Neural cell (in vitro differentiated cells): ENCODE data around the gene IQCH. TPM values are rescaled to one million over a fixed set of nuclear protein-coding genes. Genes with fewer than 3 reads are reported as not detected.

Source experiments
- H2AFZ ChIP-seq: fragments of 200-600, 300-800 bp; sonication (generic), shearing (Covaris generic); 2 replicates; pipeline ENCODE4 v1.6.0; 2014; ENCODE audit warnings: low read depth, mild to moderate bottlenecking, antibody characterized with exemption, low read length, moderate library complexity
- H3F3A ChIP-seq: fragments of 200-600 bp; shearing (Covaris generic); 2 replicates; pipeline ENCODE4 v1.6.1; 2016; ENCODE audit warnings: mild to moderate bottlenecking, moderate library complexity, mixed read lengths, antibody characterized with exemption, low read length; ENCODE audit not compliant: insufficient read depth, poor library complexity, severe bottlenecking
- H3K27ac ChIP-seq: fragments of 200-600, 300-800 bp; sonication (generic), shearing (Covaris generic); 2 replicates; pipeline ENCODE4 v1.5.1; 2014; ENCODE audit warnings: mild to moderate bottlenecking, low read length, moderate library complexity
- H3K27me3 ChIP-seq: fragments of 300-800, 200-600 bp; sonication (generic), shearing (Covaris generic); 2 replicates; pipeline ENCODE4 v1.6.0; 2014; ENCODE audit warnings: mild to moderate bottlenecking, low read depth, low read length, moderate library complexity; ENCODE audit not compliant: insufficient read depth
- H3K36me3 ChIP-seq: fragments of 300-800, 200-600 bp; sonication (generic), shearing (Covaris generic); 2 replicates; pipeline ENCODE4 v1.5.1; 2014; ENCODE audit warnings: mild to moderate bottlenecking, antibody characterized with exemption, low read length, moderate library complexity; ENCODE audit not compliant: insufficient read depth
- H3K4me2 ChIP-seq: fragments of 300-800, 200-600 bp; sonication (generic), shearing (Covaris generic); 2 replicates; pipeline ENCODE4 v1.6.0; 2014; ENCODE audit warnings: mild to moderate bottlenecking, low read length
- H3K4me3 ChIP-seq: fragments of 300-800, 200-600 bp; sonication (generic), shearing (Covaris generic); 2 replicates; pipeline ENCODE4 v1.5.1; 2014; ENCODE audit warnings: mild to moderate bottlenecking, low read length, moderate library complexity
- H3K79me2 ChIP-seq: fragments of 200-600 bp; shearing (Covaris generic); replicated peaks from 2 replicates; pipeline ENCODE4 v1.6.0; 2014; ENCODE audit warnings: mild to moderate bottlenecking, low read length, moderate library complexity; ENCODE audit not compliant: insufficient read depth
- H3K9ac ChIP-seq: fragments of 300-800, 200-600 bp; sonication (generic), shearing (Covaris generic); 2 replicates; pipeline ENCODE4 v1.6.1; 2016; ENCODE audit warnings: mild to moderate bottlenecking, low read length, mixed read lengths
- H3K9me2 ChIP-seq: fragments of 200-600 bp; shearing (Covaris generic); 2 replicates; pipeline ENCODE4 v1.6.1; 2016; ENCODE audit warnings: mild to moderate bottlenecking, low read length, mixed read lengths; ENCODE audit not compliant: insufficient read depth
- H3K9me3 ChIP-seq: fragments of 200-600, 300-800 bp; sonication (generic), shearing (Covaris generic); 2 replicates; pipeline ENCODE4 v1.6.1; 2016; ENCODE audit warnings: mild to moderate bottlenecking, mixed run types, low read length, moderate library complexity, mixed read lengths
- H4K20me1 ChIP-seq: fragments of 200-600 bp; shearing (Covaris generic); 2 replicates; pipeline ENCODE4 v1.6.1; 2016; ENCODE audit warnings: mild to moderate bottlenecking, mixed run types; ENCODE audit not compliant: insufficient read depth
- EP300 ChIP-seq: fragments of 450-650 bp; conservative IDR thresholded peaks from 2 replicates; pipeline ENCODE4 v1.6.1; 2014; ENCODE audit warnings: antibody characterized with exemption, mild to moderate bottlenecking, moderate library complexity; ENCODE audit not compliant: poor library complexity, severe bottlenecking
- EZH2 ChIP-seq: fragments of 200-600, 300-800 bp; shearing (Covaris generic), sonication (generic); IDR thresholded peaks from 2 replicates; pipeline ENCODE4 v1.6.1; 2014; ENCODE audit warnings: antibody characterized with exemption, low read length, borderline replicate concordance, mild to moderate bottlenecking; ENCODE audit not compliant: insufficient read depth, poor library complexity, severe bottlenecking
- MXI1 ChIP-seq: fragments of 450-650 bp; conservative IDR thresholded peaks from 2 replicates; pipeline ENCODE4 v1.6.1; 2014; ENCODE audit warnings: antibody characterized with exemption, mild to moderate bottlenecking; ENCODE audit not compliant: poor library complexity, severe bottlenecking
- POLR2AphosphoS5 ChIP-seq: IDR thresholded peaks from 2 replicates; pipeline ENCODE4 v1.6.1; 2012
- RAD21 ChIP-seq: fragments of 450-650 bp; conservative IDR thresholded peaks from 2 replicates; pipeline ENCODE4 v1.6.1; 2014; ENCODE audit warnings: antibody characterized with exemption, mild to moderate bottlenecking, moderate library complexity
- SMC3 ChIP-seq: fragments of 450-650 bp; conservative IDR thresholded peaks from 2 replicates; pipeline ENCODE4 v1.6.1; 2014; ENCODE audit warnings: antibody characterized with exemption, mild to moderate bottlenecking, moderate library complexity; ENCODE audit not compliant: poor library complexity
- TAF1 ChIP-seq: IDR thresholded peaks from 2 replicates; pipeline ENCODE4 v1.6.1; 2012; ENCODE audit warnings: low read depth
- polyA plus RNA-seq: library from polyadenylated mRNA; depleted of rRNA; stranded (reverse); fragments of >200 nt; gene quantifications from 2 replicates; pipeline ENCODE4 v1.2.3, GENCODE V29; 2014
- TF ChIP-seq, protein P1 (sequence below): IDR thresholded peaks from 2 replicates; pipeline ENCODE4 v1.6.1; 2012; ENCODE audit warnings: borderline replicate concordance
- TF ChIP-seq, protein P2 (sequence below): fragments of 450-650 bp; IDR thresholded peaks from 2 replicates; pipeline ENCODE4 v1.5.1; 2014; ENCODE audit warnings: antibody characterized with exemption, mild to moderate bottlenecking, moderate library complexity; ENCODE audit not compliant: poor library complexity, severe bottlenecking

IQCH gene
- polyA plus RNA-seq, 1 donor from 2014 or later: 2.8 TPM

DNA sequence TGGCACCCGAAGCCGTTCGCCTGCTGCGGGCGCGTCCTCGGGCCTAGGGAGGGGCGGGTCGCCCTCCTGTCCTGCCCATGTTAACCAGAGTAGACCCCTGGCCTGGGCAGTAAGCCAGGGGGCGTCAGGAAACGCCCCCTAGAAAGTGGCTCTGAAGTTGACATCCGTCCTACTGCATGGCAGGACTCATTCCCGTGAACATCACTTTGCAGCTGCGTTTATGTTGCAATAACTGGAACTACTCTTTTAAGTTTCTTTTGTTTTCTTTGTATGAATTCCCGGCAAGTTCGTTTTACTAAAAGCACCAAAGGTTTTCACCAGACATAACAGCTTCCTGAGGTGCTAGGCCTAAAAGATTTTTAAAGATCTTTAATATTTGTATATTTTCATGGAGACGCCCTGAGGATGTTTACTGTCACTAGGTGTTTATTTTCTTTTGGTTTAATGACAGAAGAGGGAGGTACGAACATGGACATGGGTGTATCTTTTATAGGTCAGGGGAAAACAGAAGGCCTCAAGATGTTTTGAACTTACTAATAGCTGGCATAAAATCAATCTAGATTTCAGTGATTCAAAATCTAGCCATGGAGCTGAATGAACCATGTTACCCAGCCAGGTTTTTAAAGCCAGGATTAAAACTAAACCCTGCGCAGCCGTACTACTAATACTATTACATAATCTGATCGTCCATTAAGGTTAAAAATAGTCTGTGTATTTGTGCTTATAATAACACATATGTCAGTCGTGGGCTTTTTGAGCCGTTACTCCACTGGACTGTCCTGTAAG, 267.4 kb downstream of the IQCH start:
- TF ChIP-seq RAD21 (no peak), EP300 (no peak), TAF1 (no peak), SMC3 (no peak), POLR2AphosphoS5 (no peak), EZH2 (no peak), MXI1 (no peak)
- TF ChIP-seq, protein P1, sequence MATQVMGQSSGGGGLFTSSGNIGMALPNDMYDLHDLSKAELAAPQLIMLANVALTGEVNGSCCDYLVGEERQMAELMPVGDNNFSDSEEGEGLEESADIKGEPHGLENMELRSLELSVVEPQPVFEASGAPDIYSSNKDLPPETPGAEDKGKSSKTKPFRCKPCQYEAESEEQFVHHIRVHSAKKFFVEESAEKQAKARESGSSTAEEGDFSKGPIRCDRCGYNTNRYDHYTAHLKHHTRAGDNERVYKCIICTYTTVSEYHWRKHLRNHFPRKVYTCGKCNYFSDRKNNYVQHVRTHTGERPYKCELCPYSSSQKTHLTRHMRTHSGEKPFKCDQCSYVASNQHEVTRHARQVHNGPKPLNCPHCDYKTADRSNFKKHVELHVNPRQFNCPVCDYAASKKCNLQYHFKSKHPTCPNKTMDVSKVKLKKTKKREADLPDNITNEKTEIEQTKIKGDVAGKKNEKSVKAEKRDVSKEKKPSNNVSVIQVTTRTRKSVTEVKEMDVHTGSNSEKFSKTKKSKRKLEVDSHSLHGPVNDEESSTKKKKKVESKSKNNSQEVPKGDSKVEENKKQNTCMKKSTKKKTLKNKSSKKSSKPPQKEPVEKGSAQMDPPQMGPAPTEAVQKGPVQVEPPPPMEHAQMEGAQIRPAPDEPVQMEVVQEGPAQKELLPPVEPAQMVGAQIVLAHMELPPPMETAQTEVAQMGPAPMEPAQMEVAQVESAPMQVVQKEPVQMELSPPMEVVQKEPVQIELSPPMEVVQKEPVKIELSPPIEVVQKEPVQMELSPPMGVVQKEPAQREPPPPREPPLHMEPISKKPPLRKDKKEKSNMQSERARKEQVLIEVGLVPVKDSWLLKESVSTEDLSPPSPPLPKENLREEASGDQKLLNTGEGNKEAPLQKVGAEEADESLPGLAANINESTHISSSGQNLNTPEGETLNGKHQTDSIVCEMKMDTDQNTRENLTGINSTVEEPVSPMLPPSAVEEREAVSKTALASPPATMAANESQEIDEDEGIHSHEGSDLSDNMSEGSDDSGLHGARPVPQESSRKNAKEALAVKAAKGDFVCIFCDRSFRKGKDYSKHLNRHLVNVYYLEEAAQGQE: no peak
- TF ChIP-seq, protein P2, sequence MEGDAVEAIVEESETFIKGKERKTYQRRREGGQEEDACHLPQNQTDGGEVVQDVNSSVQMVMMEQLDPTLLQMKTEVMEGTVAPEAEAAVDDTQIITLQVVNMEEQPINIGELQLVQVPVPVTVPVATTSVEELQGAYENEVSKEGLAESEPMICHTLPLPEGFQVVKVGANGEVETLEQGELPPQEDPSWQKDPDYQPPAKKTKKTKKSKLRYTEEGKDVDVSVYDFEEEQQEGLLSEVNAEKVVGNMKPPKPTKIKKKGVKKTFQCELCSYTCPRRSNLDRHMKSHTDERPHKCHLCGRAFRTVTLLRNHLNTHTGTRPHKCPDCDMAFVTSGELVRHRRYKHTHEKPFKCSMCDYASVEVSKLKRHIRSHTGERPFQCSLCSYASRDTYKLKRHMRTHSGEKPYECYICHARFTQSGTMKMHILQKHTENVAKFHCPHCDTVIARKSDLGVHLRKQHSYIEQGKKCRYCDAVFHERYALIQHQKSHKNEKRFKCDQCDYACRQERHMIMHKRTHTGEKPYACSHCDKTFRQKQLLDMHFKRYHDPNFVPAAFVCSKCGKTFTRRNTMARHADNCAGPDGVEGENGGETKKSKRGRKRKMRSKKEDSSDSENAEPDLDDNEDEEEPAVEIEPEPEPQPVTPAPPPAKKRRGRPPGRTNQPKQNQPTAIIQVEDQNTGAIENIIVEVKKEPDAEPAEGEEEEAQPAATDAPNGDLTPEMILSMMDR: no peak

GRCh38 chr15:67523330-67523729, 268.7 kb downstream of the IQCH start:
- Histone ChIP-seq H3K9me2 (no peaks in the 10 kb centered on the region), H3K4me2 (peak overlapping the region; percentile 90), H4K20me1 (no peaks in the 10 kb centered on the region), H3K36me3 (no peaks in the 10 kb centered on the region), H3K27ac (no peak overlapping the region), H3K27me3 (no peaks in the 10 kb centered on the region), H3K4me3 (peak overlapping the region; percentile 98), H2AFZ (no peak overlapping the region), H3F3A (no peaks in the 10 kb centered on the region), H3K79me2 (peaks cover 15% of the 10 kb centered on the region), H3K9me3 (no peaks in the 10 kb centered on the region), H3K9ac (no peak overlapping the region)
- TF ChIP-seq POLR2AphosphoS5 (no peak), EZH2 (no peak), RAD21 (no peak), EP300 (no peak), TAF1 (no peak), MXI1 (no peak), SMC3 (no peak)
- TF ChIP-seq, protein P1: no peak
- TF ChIP-seq, protein P2: no peak

More for the DNA sequence above, 267.4 kb downstream of the IQCH start:
- Histone ChIP-seq H3K4me3 (peak overlapping the region; percentile 98), H3K4me2 (peak overlapping the region; percentile 90), H3K9me3 (no peaks in the 10 kb centered on the region), H3F3A (no peaks in the 10 kb centered on the region), H3K27me3 (no peaks in the 10 kb centered on the region), H3K36me3 (no peaks in the 10 kb centered on the region), H3K9ac (peak overlapping the region; percentile 87), H2AFZ (peak overlapping the region; percentile 75), H4K20me1 (no peaks in the 10 kb centered on the region), H3K9me2 (no peaks in the 10 kb centered on the region), H3K79me2 (peaks cover 15% of the 10 kb centered on the region), H3K27ac (peak overlapping the region; percentile 78)
